ENCODE measurements around the gene PDIA5. TPM values are rescaled to one million over a fixed set of nuclear protein-coding genes. Genes with fewer than 3 reads are reported as not detected.

The PDIA5 gene
- total RNA-seq, 4 donors from 2014 or later: 4.6 to 17.1 (median 5.3) TPM

DNA sequence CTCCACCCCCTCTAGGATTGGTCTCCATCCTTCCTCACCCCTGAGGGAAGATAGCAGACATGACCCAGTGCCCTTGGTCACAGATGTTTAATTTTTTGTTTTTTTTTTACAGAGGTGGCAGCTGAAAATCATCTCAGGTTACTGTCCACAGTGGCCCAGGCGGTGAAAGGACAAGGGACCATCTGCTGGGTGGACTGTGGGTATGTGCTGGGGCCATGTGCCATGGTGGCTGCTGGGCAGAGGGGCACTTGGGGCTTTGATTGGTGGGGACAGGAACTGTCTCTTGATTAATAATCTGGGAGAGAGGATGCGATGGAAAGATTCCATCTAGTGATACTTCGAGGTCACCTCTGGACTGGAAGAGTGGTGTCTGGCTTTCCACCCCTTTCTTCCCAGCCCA, 25.4 kb downstream of the PDIA5 start:
- no peak for DNase-seq (ENCODE audit: low spot score in 2 of 2)
- TF ChIP-seq POLR2A (IDR thresholded peaks at IDR 0.05): no peak
- TF ChIP-seq, protein P1, sequence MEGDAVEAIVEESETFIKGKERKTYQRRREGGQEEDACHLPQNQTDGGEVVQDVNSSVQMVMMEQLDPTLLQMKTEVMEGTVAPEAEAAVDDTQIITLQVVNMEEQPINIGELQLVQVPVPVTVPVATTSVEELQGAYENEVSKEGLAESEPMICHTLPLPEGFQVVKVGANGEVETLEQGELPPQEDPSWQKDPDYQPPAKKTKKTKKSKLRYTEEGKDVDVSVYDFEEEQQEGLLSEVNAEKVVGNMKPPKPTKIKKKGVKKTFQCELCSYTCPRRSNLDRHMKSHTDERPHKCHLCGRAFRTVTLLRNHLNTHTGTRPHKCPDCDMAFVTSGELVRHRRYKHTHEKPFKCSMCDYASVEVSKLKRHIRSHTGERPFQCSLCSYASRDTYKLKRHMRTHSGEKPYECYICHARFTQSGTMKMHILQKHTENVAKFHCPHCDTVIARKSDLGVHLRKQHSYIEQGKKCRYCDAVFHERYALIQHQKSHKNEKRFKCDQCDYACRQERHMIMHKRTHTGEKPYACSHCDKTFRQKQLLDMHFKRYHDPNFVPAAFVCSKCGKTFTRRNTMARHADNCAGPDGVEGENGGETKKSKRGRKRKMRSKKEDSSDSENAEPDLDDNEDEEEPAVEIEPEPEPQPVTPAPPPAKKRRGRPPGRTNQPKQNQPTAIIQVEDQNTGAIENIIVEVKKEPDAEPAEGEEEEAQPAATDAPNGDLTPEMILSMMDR (IDR thresholded peaks at IDR 0.05): no peak
- 91 to 95% methylated on average over 3 of the region's 3 CpGs for whole genome bisulfite sequencing, 2 donors
- intact Hi-C loops (cut with DNase I; ENCODE audit: low total_unique reads): no loop called here
- no peak overlapping the region for H3K4me3 ChIP-seq (ENCODE audit: low read depth, poor library complexity, severe bottlenecking)

DNA sequence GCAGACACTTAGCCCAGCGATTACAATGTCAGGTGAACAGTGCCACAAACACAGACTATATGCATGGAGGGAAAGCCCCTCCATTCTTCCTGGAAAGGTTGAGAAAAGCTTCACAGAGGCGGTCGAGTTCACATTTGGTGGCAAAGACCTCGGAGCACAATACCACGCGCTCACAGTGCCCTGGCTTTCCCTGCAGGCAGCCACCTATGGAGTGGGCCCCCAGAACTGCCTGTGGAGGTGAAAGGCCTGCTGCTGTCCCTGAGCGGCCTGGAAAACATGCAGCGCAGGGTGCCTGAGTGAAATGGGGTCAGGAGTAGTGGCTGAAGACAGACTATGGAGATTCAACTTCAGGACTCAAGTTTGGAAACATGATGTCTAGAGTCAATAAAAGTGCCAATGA, 26.9 kb downstream of the PDIA5 start:
- DNase-seq (ENCODE audit: low spot score in 2 of 2): no peak
- WGBS, 2 donors: 94 to 98% methylated on average over 8 of the region's 8 CpGs
- intact Hi-C loops (cut with DNase I; ENCODE audit: low total_unique reads): no loop called here
- H3K4me3 ChIP-seq (ENCODE audit: low read depth, poor library complexity, severe bottlenecking): no peak overlapping the region
- TF ChIP-seq POLR2A (IDR thresholded peaks at IDR 0.05): no peak
- TF ChIP-seq, protein P1 (IDR thresholded peaks at IDR 0.05): no peak

DNA sequence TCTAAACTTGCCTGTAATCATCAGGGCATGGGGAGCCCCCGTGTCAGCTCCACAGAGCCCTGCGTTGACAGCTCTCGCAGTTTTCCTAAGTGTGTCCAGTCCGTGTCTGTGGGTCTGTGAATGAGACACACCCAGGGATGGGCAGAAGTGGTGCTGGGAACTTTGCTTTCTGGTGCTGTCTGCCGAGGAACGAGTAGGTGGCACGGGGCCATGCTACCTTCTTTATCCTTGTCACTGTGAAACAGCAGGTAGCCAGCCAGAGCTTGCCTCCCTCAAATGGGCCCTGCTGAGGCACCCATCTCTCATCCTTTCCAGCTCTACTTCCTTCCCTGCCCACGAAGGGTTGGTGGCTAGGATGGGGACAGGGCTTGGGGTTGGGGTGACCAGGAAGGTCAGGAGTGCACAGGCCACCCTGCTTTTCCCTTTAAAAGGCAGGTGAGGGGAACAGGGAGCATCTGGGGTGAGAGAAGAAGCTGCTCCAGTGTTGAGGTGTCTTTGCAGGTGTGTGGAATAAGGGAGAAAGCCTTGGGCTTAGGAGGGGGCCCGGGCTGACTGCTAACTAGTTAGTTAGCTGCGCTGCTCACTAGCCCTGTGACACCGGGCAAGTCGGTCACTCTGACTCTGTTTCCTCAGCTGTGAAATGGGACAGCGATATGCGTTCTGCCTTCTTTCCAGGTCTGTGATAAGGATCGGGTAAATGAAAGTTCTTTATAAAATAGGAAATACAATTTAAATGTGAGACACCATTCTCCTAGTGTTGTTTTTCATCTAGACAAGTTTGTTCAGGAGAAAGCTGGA, 27.9 kb downstream of the PDIA5 start:
- DNase-seq (ENCODE audit: low spot score in 2 of 2): no peak
- intact Hi-C loops (cut with DNase I; ENCODE audit: low total_unique reads): no loop called here
- H3K4me3 ChIP-seq (ENCODE audit: low read depth, poor library complexity, severe bottlenecking): no peak overlapping the region
- TF ChIP-seq POLR2A (IDR thresholded peaks at IDR 0.05): no peak
- TF ChIP-seq, protein P1 (IDR thresholded peaks at IDR 0.05): no peak
- 87 to 88% methylated on average over 15 of the region's 15 CpGs for WGBS, 2 donors

DNA sequence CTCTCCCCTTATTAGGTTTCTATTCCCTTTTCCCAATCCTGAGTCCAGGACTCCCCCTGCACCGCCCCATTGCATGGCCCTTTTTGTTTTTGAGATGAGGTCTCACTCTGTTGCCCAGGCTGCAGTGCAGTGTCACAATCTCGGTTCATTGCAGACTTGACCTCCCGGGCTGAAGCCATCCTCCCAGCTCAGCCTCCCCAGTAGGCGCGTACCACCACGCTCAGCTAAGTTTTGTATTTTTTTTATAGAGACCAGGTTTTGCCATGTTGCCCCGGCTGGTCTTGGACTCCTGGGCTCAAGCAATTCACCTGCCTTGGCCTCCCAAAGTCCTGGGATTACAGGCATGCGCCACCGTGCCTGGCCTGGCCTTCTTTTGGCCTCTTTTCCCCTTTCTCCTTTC, 29.3 kb downstream of the PDIA5 start:
- no peak overlapping the region for H3K4me3 ChIP-seq (ENCODE audit: low read depth, poor library complexity, severe bottlenecking)
- 92 to 95% methylated on average over 9 of the region's 9 CpGs for WGBS, 2 donors
- TF ChIP-seq, protein P1 (IDR thresholded peaks at IDR 0.05): no peak
- no peak for TF ChIP-seq POLR2A (IDR thresholded peaks at IDR 0.05)
- no peak for DNase-seq (ENCODE audit: low spot score in 2 of 2)
- intact Hi-C loops (cut with DNase I; ENCODE audit: low total_unique reads): no loop called here

DNA sequence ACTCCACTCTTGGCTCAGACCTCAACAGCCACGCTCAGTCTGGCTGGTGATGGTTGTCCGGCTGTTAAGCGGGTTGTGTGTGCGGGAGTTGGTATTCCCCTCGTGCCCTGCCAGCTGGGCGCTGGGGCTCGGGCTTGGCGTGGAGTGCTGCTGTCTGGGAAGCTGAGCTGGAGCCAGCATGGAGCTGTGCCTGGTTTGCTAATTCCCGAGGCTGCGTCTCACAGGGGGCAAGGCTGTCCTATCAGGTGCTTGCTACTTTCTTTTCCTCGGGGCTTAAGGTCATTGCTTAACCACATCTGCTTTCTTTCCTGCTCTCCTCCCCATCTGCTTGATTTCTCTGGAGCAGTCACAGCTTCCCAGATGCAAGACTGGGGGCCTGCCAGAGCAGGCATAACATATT, 29.9 kb downstream of the PDIA5 start:
- no peak overlapping the region for H3K4me3 ChIP-seq (ENCODE audit: low read depth, poor library complexity, severe bottlenecking)
- no peak for DNase-seq (ENCODE audit: low spot score in 2 of 2)
- no peak for TF ChIP-seq POLR2A (IDR thresholded peaks at IDR 0.05)
- TF ChIP-seq, protein P1 (IDR thresholded peaks at IDR 0.05): no peak
- 15 to 45% methylated on average over 10 to 11 of the region's 11 CpGs for WGBS, 2 donors
- intact Hi-C loops (cut with DNase I; ENCODE audit: low total_unique reads): no loop called here
